C1 segment of cervical spinal cord (tissue), 14 donors: ENCODE results near the gene ME3.

Experiments
- DNase-seq, 14 donors: peaks; one replicate each; lab custom pipeline; 2025; lab: John Stamatoyannopoulos, UW

ME3 gene

GRCh38 chr11:86489442-86489841 lies 183.0 kb downstream of the ME3 start:
- no peak for DNase-seq

GRCh38 chr11:86488553-86488952 lies 183.9 kb downstream of the ME3 start:
- DNase-seq, result no peak

GRCh38 chr11:86487671-86488070 lies 184.7 kb downstream of the ME3 start:
- DNase-seq, result no peak

- DNase-seq, result peak in 1 of 14 donors; percentile 14
These were observed 186.0 kb downstream of the ME3 start for GRCh38 chr11:86486261-86487030.

- no peak for DNase-seq
These were observed 187.6 kb downstream of the ME3 start for GRCh38 chr11:86484795-86485166.

GRCh38 chr11:86483940-86484794 lies 188.2 kb downstream of the ME3 start:
- no peak for DNase-seq

- no peak for DNase-seq
These were observed 188.8 kb downstream of the ME3 start for GRCh38 chr11:86483610-86483939.

GRCh38 chr11:86482692-86483091 lies 189.7 kb downstream of the ME3 start:
- DNase-seq, result no peak

GRCh38 chr11:86481399-86481798 lies 191.0 kb downstream of the ME3 start:
- no peak for DNase-seq

- DNase-seq, result no peak
These were observed 194.1 kb downstream of the ME3 start for GRCh38 chr11:86478348-86478747.

GRCh38 chr11:86477495-86478155 lies 194.8 kb downstream of the ME3 start:
- DNase-seq, result no peak

- DNase-seq, result no peak
These were observed 196.1 kb downstream of the ME3 start for GRCh38 chr11:86476109-86476861.

GRCh38 chr11:86475027-86475426 lies 197.4 kb downstream of the ME3 start:
- DNase-seq, result no peak

GRCh38 chr11:86473991-86474833 lies 198.2 kb downstream of the ME3 start:
- no peak for DNase-seq

GRCh38 chr11:86469491-86470388 lies 202.7 kb downstream of the ME3 start:
- DNase-seq, result no peak

GRCh38 chr11:86468169-86468568 lies 204.2 kb downstream of the ME3 start:
- no peak for DNase-seq

GRCh38 chr11:86464509-86465221 lies 207.8 kb downstream of the ME3 start:
- no peak for DNase-seq

GRCh38 chr11:86463955-86464354 lies 208.5 kb downstream of the ME3 start:
- no peak for DNase-seq

GRCh38 chr11:86463120-86463519 lies 209.3 kb downstream of the ME3 start:
- DNase-seq, result no peak
